GM12891 (cell line): Measurements from ENCODE around the gene SNRPB.

ENCODE experiments used
- PAX5 ChIP-seq: IDR thresholded peaks from 2 replicates; pipeline ENCODE4 v1.6.1; 2011; ENCODE audit warnings: low read length, moderate library complexity, mild to moderate bottlenecking; ENCODE audit not compliant: insufficient read depth, severe bottlenecking
- POLR2A ChIP-seq: IDR thresholded peaks from 2 replicates; pipeline ENCODE4 v1.6.1; 2011; ENCODE audit warnings: low read depth, low read length, control low read depth
- POLR2AphosphoS5 ChIP-seq: IDR thresholded peaks from 2 replicates; pipeline ENCODE4 v1.6.1; 2011; ENCODE audit warnings: low read depth, low read length, control low read depth
- POU2F2 ChIP-seq: IDR thresholded peaks from 2 replicates; pipeline ENCODE4 v1.6.1; 2011; ENCODE audit warnings: low read depth, mild to moderate bottlenecking, control low read depth, low read length, moderate library complexity
- SPI1 ChIP-seq: IDR thresholded peaks from 2 replicates; pipeline ENCODE4 v1.6.1; 2011; ENCODE audit warnings: low read depth, low read length, control low read depth
- TAF1 ChIP-seq: IDR thresholded peaks from 2 replicates; pipeline ENCODE4 v1.6.1; 2011; ENCODE audit warnings: low read depth, low read length, control low read depth

GRCh38 chr20:2518096-2518495, 47.5 kb upstream of the SNRPB start:
- TF ChIP-seq POLR2AphosphoS5 = no peak
- no peak for TF ChIP-seq TAF1
- TF ChIP-seq PAX5 = no peak
- TF ChIP-seq POLR2A = no peak
- no peak for TF ChIP-seq SPI1
- TF ChIP-seq POU2F2 = no peak
